H9 (cell line): ENCODE results near the gene SLC9A7. TPM values are rescaled to one million over a fixed set of nuclear protein-coding genes. Genes with fewer than 3 reads are reported as not detected.
A peak's percentile ranks its signal among the peaks of the same experiment; 100 is the strongest.

Experiments used
- DNase-seq: peaks from one replicate; pipeline ENCODE4 v3.0.0-alpha.2; 2017
- H2AFZ ChIP-seq: one replicate; pipeline ENCODE4 v1.6.1; 2013; ENCODE audit warnings: mild to moderate bottlenecking, low read length, control low read depth, moderate library complexity
- H2AK5ac ChIP-seq: 2 replicates; pipeline ENCODE4 v1.6.1; 2013; ENCODE audit warnings: low read length, control low read depth, mixed read lengths; ENCODE audit not compliant: insufficient read length
- H2BK120ac ChIP-seq: one replicate; pipeline ENCODE4 v1.6.1; 2013; ENCODE audit warnings: low read depth, mild to moderate bottlenecking, low read length, control low read depth, inconsistent platforms; ENCODE audit not compliant: poor library complexity, severe bottlenecking
- H2BK12ac ChIP-seq: 2 replicates; pipeline ENCODE4 v1.6.1; 2013; ENCODE audit warnings: low read length, control low read depth, mixed read lengths, low read depth; ENCODE audit not compliant: insufficient read length
- H2BK15ac ChIP-seq: 2 replicates; pipeline ENCODE4 v1.6.1; 2013; ENCODE audit warnings: low read depth, low read length, control low read depth
- H2BK20ac ChIP-seq: one replicate; pipeline ENCODE4 v1.6.1; 2013; ENCODE audit warnings: low read depth, mild to moderate bottlenecking, low read length, control low read depth, inconsistent platforms; ENCODE audit not compliant: poor library complexity, severe bottlenecking
- H2BK5ac ChIP-seq: 2 replicates; pipeline ENCODE4 v1.6.1; 2013; ENCODE audit warnings: low read length, control low read depth, mixed read lengths; ENCODE audit not compliant: insufficient read length
- H3K14ac ChIP-seq: 2 replicates; pipeline ENCODE4 v1.6.1; 2013; ENCODE audit warnings: low read length, control low read depth; ENCODE audit not compliant: insufficient read depth
- H3K18ac ChIP-seq: 2 replicates; pipeline ENCODE4 v1.6.1; 2013; ENCODE audit warnings: low read depth, mild to moderate bottlenecking, mixed read lengths, low read length, control low read depth; ENCODE audit not compliant: insufficient read length
- H3K23ac ChIP-seq: 2 replicates; pipeline ENCODE4 v1.6.1; 2013; ENCODE audit warnings: low read length, control low read depth, mixed read lengths, low read depth; ENCODE audit not compliant: insufficient read length
- H3K23me2 ChIP-seq: 2 replicates; pipeline ENCODE4 v1.6.1; 2013; ENCODE audit warnings: low read depth, mild to moderate bottlenecking, mixed read lengths, low read length, control low read depth; ENCODE audit not compliant: insufficient read length, poor library complexity, severe bottlenecking
- H3K27ac ChIP-seq: 2 replicates; pipeline ENCODE4 v1.5.1; 2013; ENCODE audit warnings: low read length, control low read depth, mixed read lengths, low read depth; ENCODE audit not compliant: insufficient read length
- H3K27me3 ChIP-seq: 2 replicates; pipeline ENCODE4 v1.6.1; 2013; ENCODE audit warnings: low read length, control low read depth, inconsistent platforms; ENCODE audit not compliant: insufficient read depth
- H3K4ac ChIP-seq: 2 replicates; pipeline ENCODE4 v1.6.1; 2013; ENCODE audit warnings: low read depth, mild to moderate bottlenecking, control low read depth, inconsistent platforms, low read length, moderate library complexity
- H3K4me1 ChIP-seq: 2 replicates; pipeline ENCODE4 v1.6.1; 2013; ENCODE audit warnings: low read length, control low read depth, inconsistent platforms; ENCODE audit not compliant: insufficient read depth
- H3K4me2 ChIP-seq: 2 replicates; pipeline ENCODE4 v1.6.1; 2013; ENCODE audit warnings: low read length, control low read depth, mixed read lengths; ENCODE audit not compliant: insufficient read length, insufficient read depth
- H3K56ac ChIP-seq: 2 replicates; pipeline ENCODE4 v1.6.1; 2013; ENCODE audit warnings: low read depth, mild to moderate bottlenecking, mixed read lengths, low read length, control low read depth; ENCODE audit not compliant: insufficient read length
- H3K79me1 ChIP-seq: 2 replicates; pipeline ENCODE4 v1.6.1; 2013; ENCODE audit warnings: low read depth, mild to moderate bottlenecking, moderate library complexity, low read length, control low read depth, inconsistent platforms; ENCODE audit not compliant: insufficient read depth, poor library complexity, severe bottlenecking
- H3K79me2 ChIP-seq: 2 replicates; pipeline ENCODE4 v1.6.1; 2013; ENCODE audit warnings: low read length, control low read depth, inconsistent platforms; ENCODE audit not compliant: insufficient read depth
- H3K9ac ChIP-seq: 2 replicates; pipeline ENCODE4 v1.6.1; 2013; ENCODE audit warnings: low read length, control low read depth, mixed read lengths; ENCODE audit not compliant: insufficient read length; ENCODE audit errors: extremely low read depth
- H3K9me3 ChIP-seq: one replicate; pipeline ENCODE4 v1.6.1; 2013; ENCODE audit warnings: low read depth, low read length, inconsistent platforms; ENCODE audit not compliant: control insufficient read depth
- H3T11ph ChIP-seq: one replicate; pipeline ENCODE4 v1.6.1; 2013; ENCODE audit warnings: mild to moderate bottlenecking, low read length, control low read depth, inconsistent platforms
- H4K20me1 ChIP-seq: one replicate; pipeline ENCODE4 v1.6.1; 2013; ENCODE audit not compliant: control insufficient read depth, insufficient read length, insufficient read depth
- H4K5ac ChIP-seq: 2 replicates; pipeline ENCODE4 v1.6.1; 2013; ENCODE audit warnings: low read depth, mild to moderate bottlenecking, mixed read lengths, low read length, control low read depth; ENCODE audit not compliant: insufficient read length
- H4K8ac ChIP-seq: replicated peaks from 2 replicates; pipeline ENCODE4 v1.6.1; 2013; ENCODE audit warnings: low read length, control low read depth, mixed read lengths, low read depth; ENCODE audit not compliant: insufficient read length
- H4K91ac ChIP-seq: 2 replicates; pipeline ENCODE4 v1.6.1; 2013; ENCODE audit warnings: low read depth, mild to moderate bottlenecking, moderate library complexity, mixed read lengths, low read length, control low read depth; ENCODE audit not compliant: insufficient read length
- H3K27ac Mint-ChIP-seq, 3 experiments: 2 replicates in 2 of 3; 3 replicates in 1 of 3; pipeline ENCODE4 v1.8.0; 2020 to 2021; ENCODE audit warnings: mixed read lengths in 3 of 3, mild to moderate bottlenecking in 1 of 3, moderate library complexity in 1 of 3
- H3K27me3 Mint-ChIP-seq: 2 replicates; pipeline ENCODE4 v1.8.0; 2021; ENCODE audit warnings: low read depth, mild to moderate bottlenecking, moderate library complexity, mixed read lengths
- H3K36me3 Mint-ChIP-seq, 3 experiments: 2 replicates in 2 of 3; 3 replicates in 1 of 3; pipeline ENCODE4 v1.8.0; 2020 to 2021; ENCODE audit warnings: low read depth in 3 of 3, mixed read lengths in 3 of 3; ENCODE audit not compliant: insufficient read depth in 1 of 3
- H3K4me1 Mint-ChIP-seq, 2 experiments: 2 replicates each; pipeline ENCODE4 v1.8.0; 2020; ENCODE audit warnings: mixed read lengths in 2 of 2
- H3K4me3 Mint-ChIP-seq, 2 experiments: 2 replicates in 1 of 2; 3 replicates in 1 of 2; pipeline ENCODE4 v1.8.0; 2020 to 2021; ENCODE audit warnings: mild to moderate bottlenecking in 2 of 2, mixed read lengths in 2 of 2, moderate library complexity in 1 of 2
- H3K9me3 Mint-ChIP-seq, 2 experiments: 2 replicates in 1 of 2; 3 replicates in 1 of 2; pipeline ENCODE4 v1.8.0; 2020; ENCODE audit warnings: mild to moderate bottlenecking in 2 of 2, mixed read lengths in 2 of 2, moderate library complexity in 1 of 2
- WGBS: extraction: QIAGEN DNeasy Blood & Tissue Kit; methylation state at CpG from one replicate; pipeline ENCODE4 v1.1.7; 2013; ENCODE audit warnings: missing lambda C conversion rate, low lambda C conversion rate, mixed read lengths; ENCODE audit not compliant: insufficient read length; ENCODE audit errors: extremely low coverage; 5-methylcytosine and 5-hydroxymethylcytosine counted together
- total RNA-seq: library from RNA; stranded (reverse); gene quantifications from 2 replicates; pipeline ENCODE4 v1.2.1, GENCODE V29; 2021
- TF ChIP-seq, protein P1 (sequence below): fragments of 200-600 bp; sonication (generic); conservative IDR thresholded peaks from 3 replicates; pipeline ENCODE4 v1.8.0; 2021; ENCODE audit warnings: antibody characterized with exemption, mild to moderate bottlenecking

Gene SLC9A7
- total RNA-seq, 1 experiment from 2014 or later, result 5.9 TPM

DNA sequence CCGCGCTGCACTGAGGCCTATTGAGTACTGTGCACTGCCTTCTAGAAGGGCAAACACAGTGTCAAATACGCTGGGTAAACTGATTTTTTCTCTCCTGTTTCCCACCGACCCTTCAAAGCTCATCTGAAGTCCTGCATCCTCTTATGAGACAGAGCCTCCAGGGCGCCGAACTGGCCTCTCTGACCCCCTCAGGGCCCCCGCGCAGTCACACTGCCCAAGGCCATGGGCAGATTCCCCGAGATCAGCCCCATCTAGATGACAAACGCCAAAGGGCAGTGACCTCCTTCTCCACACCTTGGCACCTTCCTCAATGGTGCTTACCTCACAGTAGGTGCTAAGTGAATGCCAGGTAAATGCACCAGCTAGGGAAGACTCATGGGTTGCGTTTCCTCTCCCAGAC, 151.0 kb downstream of the SLC9A7 start:
- H2BK12ac ChIP-seq, result no peak overlapping the region
- no peak for DNase-seq
- H2BK20ac ChIP-seq, result no peak overlapping the region
- H3K9ac ChIP-seq, result no peak overlapping the region
- H3K23ac ChIP-seq, result no peak overlapping the region
- H3K27ac ChIP-seq, result no peak overlapping the region
- no peak overlapping the region for H2AK5ac ChIP-seq
- H4K8ac ChIP-seq, result no peak overlapping the region
- no peaks in the 10 kb centered on the region for H3K27me3 ChIP-seq
- H2BK15ac ChIP-seq, result no peak overlapping the region
- no peak overlapping the region for H2BK120ac ChIP-seq
- H3K23me2 ChIP-seq, result no peaks in the 10 kb centered on the region
- no peak overlapping the region for H3K4me2 ChIP-seq
- Mint-ChIP-seq H3K4me3 (no peak overlapping the region), H3K36me3 (peaks cover 9 to 21% (median 21%) of the 10 kb centered on the region in 3 experiments; a peak in 6 of 7 replicates), H3K27me3 (peaks cover 2% of the 10 kb centered on the region; the same call in 1 of the 2 replicates), H3K9me3 (peaks cover 65 to 78% of the 10 kb centered on the region in 2 experiments), H3K27ac (peak overlapping the region in 1 of 3 experiments; percentile 46; a peak in 1 of 7 replicates), H3K4me1 (no peaks in the 10 kb centered on the region)
- H2AFZ ChIP-seq, result no peak overlapping the region
- H4K91ac ChIP-seq, result no peak overlapping the region
- no peak overlapping the region for H3T11ph ChIP-seq
- H3K18ac ChIP-seq, result no peak overlapping the region
- H4K5ac ChIP-seq, result no peak overlapping the region
- no peaks in the 10 kb centered on the region for H4K20me1 ChIP-seq
- H3K9me3 ChIP-seq, result peaks cover 24% of the 10 kb centered on the region
- no peak overlapping the region for H3K56ac ChIP-seq
- H3K79me1 ChIP-seq, result no peaks in the 10 kb centered on the region
- TF ChIP-seq, protein P1, sequence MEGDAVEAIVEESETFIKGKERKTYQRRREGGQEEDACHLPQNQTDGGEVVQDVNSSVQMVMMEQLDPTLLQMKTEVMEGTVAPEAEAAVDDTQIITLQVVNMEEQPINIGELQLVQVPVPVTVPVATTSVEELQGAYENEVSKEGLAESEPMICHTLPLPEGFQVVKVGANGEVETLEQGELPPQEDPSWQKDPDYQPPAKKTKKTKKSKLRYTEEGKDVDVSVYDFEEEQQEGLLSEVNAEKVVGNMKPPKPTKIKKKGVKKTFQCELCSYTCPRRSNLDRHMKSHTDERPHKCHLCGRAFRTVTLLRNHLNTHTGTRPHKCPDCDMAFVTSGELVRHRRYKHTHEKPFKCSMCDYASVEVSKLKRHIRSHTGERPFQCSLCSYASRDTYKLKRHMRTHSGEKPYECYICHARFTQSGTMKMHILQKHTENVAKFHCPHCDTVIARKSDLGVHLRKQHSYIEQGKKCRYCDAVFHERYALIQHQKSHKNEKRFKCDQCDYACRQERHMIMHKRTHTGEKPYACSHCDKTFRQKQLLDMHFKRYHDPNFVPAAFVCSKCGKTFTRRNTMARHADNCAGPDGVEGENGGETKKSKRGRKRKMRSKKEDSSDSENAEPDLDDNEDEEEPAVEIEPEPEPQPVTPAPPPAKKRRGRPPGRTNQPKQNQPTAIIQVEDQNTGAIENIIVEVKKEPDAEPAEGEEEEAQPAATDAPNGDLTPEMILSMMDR, result no peak
- H3K4ac ChIP-seq, result no peak overlapping the region
- no peak overlapping the region for H3K14ac ChIP-seq
- no peak overlapping the region for H2BK5ac ChIP-seq
- H3K79me2 ChIP-seq, result no peaks in the 10 kb centered on the region
- no CpG with 5 or more reads among the region's 11 CpGs for whole genome bisulfite sequencing
- no peaks in the 10 kb centered on the region for H3K4me1 ChIP-seq
